Stimulated activated CD4-positive, alpha-beta T cell treated with anti-CD3 and anti-CD28 coated beads, Interleukin-4, amount 100 ng/mL, for 4 hours (primary cell): Measurements from ENCODE around the gene CYP3A5.
"Not testable (repeated sequence)": the region's sequence is repeated elsewhere in the genome, so short reads cannot be mapped to it uniquely, and the experiment has no call there.

Experiments used
- DNase-seq, 2 experiments: peaks; one replicate each; pipeline ENCODE4 v3.0.0-alpha.2; 2020

Gene CYP3A5

GRCh38 chr7:99679400-99680191 lies at the start of gene CYP3A5:
CYP3A5 (minus strand) TSS chr7:99679996; CDS start chr7:99679896, 100 bp downstream.
- DNase-seq, result no peak

- no peak for DNase-seq
Observed at GRCh38 chr7:99728615-99729014, 48.8 kb upstream of the CYP3A5 start.

GRCh38 chr7:99723201-99723600 lies 43.4 kb upstream of the CYP3A5 start:
- DNase-seq, result not testable (repeated sequence)

- peak in 1 of 2 experiments; percentile 0 for DNase-seq
Observed at GRCh38 chr7:99720800-99721595, 41.2 kb upstream of the CYP3A5 start.

GRCh38 chr7:99719996-99720769 lies 40.4 kb upstream of the CYP3A5 start:
- DNase-seq, result no peak

- no peak for DNase-seq
Observed at GRCh38 chr7:99713995-99714570, 34.3 kb upstream of the CYP3A5 start.

- DNase-seq, result no peak
Observed at GRCh38 chr7:99709838-99710578, 30.2 kb upstream of the CYP3A5 start.

GRCh38 chr7:99709260-99709659 lies 29.5 kb upstream of the CYP3A5 start:
- no peak for DNase-seq

GRCh38 chr7:99707096-99707495 lies 27.3 kb upstream of the CYP3A5 start:
- no peak for DNase-seq

GRCh38 chr7:99699946-99700345 lies 20.1 kb upstream of the CYP3A5 start:
- no peak for DNase-seq

- not testable (repeated sequence) for DNase-seq
Observed at GRCh38 chr7:99698867-99699730, 19.3 kb upstream of the CYP3A5 start.

- DNase-seq, result no peak
Observed at GRCh38 chr7:99694912-99695304, 15.1 kb upstream of the CYP3A5 start.

GRCh38 chr7:99694201-99694911 lies 14.6 kb upstream of the CYP3A5 start:
- DNase-seq, result no peak

- peak; percentile 1 to 3 for DNase-seq
Observed at GRCh38 chr7:99693427-99694200, 13.8 kb upstream of the CYP3A5 start.

- no peak for DNase-seq
Observed at GRCh38 chr7:99693100-99693426, 13.3 kb upstream of the CYP3A5 start.

GRCh38 chr7:99692563-99692962 lies 12.8 kb upstream of the CYP3A5 start:
- DNase-seq, result not testable (repeated sequence)

GRCh38 chr7:99691658-99692057 lies 11.9 kb upstream of the CYP3A5 start:
- DNase-seq, result not testable (repeated sequence)

GRCh38 chr7:99690918-99691317 lies 11.1 kb upstream of the CYP3A5 start:
- not testable (repeated sequence) for DNase-seq

GRCh38 chr7:99685871-99686608 lies 6.2 kb upstream of the CYP3A5 start:
- DNase-seq, result not testable (repeated sequence)
